Activated CD4-positive, alpha-beta T cell treated with anti-CD3 and anti-CD28 coated beads for 1 hour (primary cell): ENCODE measurements around the gene NRXN3.
"Not testable (repeated sequence)": the region's sequence is repeated elsewhere in the genome, so short reads cannot be mapped to it uniquely, and the experiment has no call there.

Source experiments
- DNase-seq: peaks from one replicate; pipeline ENCODE4 v3.0.0-alpha.2; 2020

The NRXN3 gene

DNA sequence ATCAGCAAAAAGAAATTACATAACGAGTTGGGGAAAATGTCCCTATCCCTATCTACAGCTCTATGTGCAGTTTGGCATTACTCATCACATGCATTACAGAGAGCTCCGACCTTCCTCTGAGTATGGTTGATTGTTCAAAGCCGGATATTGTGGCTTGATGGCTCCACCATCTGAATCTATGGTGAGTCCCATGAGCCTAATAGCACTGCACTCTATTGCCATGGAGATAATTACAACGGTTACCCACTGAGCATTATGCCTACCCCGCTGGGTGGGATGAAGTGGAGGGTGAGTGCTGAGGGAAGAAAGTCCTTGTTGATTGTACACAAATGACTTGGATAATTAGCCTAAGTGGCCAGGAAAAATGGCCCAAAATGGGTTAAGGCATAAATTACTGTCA, 800.5 kb downstream of the NRXN3 start:
- DNase-seq, result no peak

DNA sequence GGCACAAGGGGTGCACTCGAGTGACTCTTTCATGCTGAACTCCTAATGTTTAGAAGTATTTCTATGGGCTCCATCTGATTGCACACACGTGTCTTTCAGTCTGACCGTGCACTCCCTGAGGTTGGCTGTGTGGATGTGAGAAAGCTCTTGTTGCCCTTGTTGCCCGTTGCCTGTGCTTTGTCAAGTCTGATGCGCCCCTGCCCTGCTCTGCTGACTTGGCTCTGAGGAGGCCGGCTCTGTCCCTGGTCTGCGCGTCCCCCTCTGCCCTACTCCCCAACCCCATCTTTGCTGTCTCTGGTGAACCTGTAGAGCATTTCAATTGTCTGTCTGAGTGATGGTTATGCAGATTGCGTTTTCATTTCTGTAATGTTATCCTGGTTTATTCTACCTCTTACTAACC, 802.3 kb downstream of the NRXN3 start:
- DNase-seq, result no peak

- DNase-seq, result no peak
These were observed 804.5 kb downstream of the NRXN3 start for GRCh38 chr14:78974691-78975090.

DNA sequence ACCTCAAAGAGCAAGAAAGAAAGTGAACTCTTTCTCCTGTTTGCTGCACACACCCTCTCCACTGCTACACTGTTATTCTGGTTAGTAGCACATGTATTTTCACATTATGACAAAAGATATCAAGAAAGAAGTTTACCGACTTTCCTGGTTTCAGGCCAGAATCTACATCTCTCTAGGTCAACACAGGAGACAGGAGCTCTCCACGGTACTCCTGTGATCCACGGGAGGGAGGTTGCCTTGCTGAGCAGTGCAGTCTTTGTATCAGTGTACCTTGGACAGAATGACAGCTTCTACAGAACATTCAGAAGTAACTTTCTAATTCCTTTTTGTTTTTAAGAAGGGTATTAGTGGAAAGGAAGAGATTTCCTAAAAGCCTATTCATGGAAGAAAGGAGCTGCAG, 805.6 kb downstream of the NRXN3 start:
- no peak for DNase-seq

GRCh38 chr14:78978896-78979295, 808.7 kb downstream of the NRXN3 start:
- DNase-seq, result no peak

DNA sequence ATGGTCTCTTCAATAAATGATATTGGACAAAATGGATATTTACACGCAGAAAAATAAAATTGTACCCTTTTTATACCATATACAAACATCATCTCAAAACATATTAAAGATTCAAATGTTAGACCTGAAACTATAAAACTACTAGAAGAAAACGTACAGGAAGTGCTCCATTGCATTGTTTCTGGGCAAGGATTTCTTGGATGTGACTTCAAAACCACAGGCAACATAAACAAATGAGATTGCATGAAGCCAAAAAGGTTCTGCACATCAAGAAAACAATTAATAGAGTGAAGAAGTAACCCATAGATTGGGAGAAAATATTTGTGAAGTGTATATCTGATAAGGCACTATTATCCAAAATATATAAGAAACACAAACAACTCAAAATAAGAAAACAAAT, 812.4 kb downstream of the NRXN3 start:
- DNase-seq, result no peak

DNA sequence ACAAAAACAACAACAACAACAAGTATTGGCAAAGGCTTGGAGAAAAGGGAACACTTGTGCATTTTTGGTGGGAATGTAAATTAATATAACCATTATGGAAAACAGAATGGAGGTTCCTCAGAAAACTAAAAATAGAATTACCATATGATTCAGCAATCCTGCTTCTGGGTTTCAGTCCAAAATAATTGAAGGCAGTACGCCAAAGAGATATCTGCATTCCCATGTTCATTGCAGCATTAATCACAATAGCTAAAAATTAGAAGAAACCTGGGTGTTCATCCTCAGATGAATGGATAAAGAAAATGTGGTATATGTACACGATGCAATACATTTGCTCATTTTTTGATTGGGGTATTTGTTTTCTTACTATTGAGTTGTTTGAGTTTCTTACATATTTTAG, 813.0 kb downstream of the NRXN3 start:
- no peak for DNase-seq

DNA sequence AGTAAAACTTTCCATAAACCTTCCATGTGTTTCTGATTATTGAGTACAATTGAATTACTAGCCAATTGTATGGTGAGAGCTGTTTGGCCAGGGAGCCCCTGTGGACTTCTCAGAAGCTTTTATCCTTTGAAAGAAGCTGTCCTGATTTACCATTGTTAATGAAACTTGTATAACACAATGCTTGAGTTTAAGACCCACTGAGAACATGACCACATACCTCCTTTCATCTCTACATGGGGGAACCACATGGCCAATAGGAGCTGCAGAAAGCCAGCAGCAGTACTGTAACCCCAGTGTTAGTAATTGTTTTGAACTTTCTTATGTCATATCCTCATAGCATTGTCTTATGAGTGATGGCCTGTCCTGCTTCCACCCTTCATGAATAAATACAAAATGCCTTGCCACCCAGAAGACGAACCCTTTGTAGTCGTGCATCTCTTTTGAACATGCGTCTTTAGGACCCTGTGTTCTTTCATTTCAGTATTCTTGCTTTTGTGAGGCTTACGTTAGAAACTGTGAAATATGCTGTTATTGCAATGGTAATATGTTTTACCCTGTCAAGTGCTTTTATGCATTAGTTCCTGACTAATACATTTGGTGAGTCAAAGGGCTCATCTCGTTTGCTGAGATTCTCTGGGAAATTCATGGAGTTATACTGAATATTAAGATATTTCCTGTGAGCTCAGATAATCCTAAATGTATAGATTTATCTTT, 815.7 kb downstream of the NRXN3 start:
- no peak for DNase-seq

GRCh38 chr14:78986989-78987388, 816.8 kb downstream of the NRXN3 start:
- no peak for DNase-seq

DNA sequence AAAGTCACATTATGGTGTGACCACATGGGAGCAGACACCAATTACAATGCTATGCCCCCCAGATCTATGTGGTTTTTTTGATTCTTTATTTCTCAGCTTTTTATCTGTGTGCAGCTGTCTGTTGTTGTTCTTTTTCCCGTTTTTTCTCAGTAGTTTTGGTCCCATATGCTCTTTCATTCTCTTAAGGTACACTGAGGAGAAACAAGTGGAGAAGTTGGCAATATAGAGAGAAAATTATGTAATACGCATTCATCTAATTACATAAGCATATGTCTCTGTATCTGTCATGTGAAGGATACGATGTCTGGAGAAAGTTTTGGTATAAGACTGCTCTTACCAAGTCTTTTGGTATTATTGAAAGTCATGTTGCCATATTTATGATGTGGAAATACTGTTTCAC, 819.0 kb downstream of the NRXN3 start:
- no peak for DNase-seq

DNA sequence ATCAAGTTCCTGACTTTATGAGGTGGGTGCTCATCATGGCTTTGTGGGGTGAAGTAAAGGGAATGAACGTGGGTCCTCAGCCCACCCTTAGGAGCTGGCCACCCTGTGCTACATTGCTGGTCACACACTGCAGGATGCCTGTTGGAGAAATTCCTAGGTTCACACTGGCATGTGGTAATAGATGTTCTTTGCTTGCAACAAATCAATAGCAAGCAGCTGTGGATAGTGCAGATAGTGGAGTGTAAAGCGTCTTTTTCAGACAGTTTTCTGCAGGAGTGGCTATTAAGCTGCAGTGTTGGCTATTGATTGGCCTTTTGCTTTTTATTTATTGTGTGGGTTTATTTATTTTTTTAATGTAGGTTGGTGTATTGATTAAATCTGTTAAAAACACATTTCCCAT, 822.7 kb downstream of the NRXN3 start:
- DNase-seq, result no peak

- no peak for DNase-seq
These were observed 827.6 kb downstream of the NRXN3 start for GRCh38 chr14:78997811-78998210.

DNA sequence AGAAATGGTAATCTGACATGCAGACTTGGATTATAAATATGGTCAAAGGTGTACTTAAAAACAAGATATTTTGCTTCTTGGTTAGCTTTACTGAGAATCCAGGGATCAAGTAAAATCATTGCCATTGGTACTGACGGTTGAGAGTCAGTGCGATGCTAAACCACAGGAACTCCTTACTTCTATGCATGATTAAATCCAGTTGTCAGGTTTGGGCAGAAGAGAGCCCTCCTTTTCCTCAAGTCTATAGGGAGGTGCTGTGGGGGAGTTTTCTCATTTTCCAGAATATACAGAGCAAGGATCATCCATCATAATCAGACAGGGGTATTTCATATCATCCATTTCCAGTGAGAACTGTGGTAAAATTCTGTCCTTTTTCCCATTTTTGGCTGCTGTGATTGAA, 839.1 kb downstream of the NRXN3 start:
- DNase-seq, result no peak

GRCh38 chr14:79011091-79011919, 841.1 kb downstream of the NRXN3 start:
- no peak for DNase-seq

- DNase-seq, result no peak
These were observed 841.7 kb downstream of the NRXN3 start for GRCh38 chr14:79011920-79012204.

DNA sequence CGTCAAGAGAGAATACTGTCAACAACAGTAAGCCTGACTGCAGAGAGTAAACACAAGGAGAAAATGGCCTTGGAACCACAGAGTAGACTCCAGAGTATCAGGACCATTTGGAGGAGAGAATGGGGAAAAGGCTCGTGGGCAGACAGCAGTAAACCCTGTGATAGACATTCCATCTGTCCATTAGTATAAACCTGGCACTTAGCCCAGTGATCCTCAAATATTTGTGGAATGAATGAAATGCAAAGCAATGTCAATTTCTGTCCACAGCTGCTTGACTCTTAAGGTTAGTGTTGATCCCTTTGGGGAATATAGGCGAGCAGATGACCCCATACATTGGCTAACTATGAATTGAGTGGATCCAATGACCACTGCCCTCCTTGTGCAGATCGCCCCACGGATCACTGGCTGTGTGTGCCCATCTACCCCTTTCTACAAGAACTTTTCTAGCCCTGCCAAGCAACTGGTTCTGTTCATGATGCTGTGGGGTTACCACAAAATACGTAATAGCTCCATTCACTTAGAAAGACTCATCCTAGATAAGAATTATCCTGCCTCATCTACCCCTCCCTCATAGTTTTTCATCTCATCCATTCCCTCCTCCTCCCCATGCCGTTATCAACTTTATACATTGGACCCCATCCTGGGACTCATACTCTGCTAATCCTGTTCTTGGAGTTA, 846.8 kb downstream of the NRXN3 start:
- no peak for DNase-seq

GRCh38 chr14:79017561-79017960, 847.4 kb downstream of the NRXN3 start:
- no peak for DNase-seq

DNA sequence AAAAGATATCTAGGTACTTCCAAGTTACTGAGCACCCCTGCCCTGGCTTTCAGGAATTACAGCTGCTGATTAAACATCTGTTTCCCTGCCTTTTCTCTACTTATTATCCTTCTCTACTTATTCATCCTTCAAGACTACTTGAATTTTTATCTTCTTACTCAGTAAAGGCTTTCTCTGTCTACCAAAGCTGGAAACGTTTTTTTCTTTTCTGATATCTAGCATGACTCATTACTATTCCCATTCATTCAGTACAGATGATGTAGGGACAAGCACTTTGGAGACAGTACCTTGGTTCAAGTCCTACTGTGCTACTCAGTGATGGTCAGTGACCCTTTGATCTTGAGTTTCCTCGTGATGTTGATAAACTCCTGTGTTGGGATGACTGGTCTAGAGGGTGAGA, 848.7 kb downstream of the NRXN3 start:
- no peak for DNase-seq

DNA sequence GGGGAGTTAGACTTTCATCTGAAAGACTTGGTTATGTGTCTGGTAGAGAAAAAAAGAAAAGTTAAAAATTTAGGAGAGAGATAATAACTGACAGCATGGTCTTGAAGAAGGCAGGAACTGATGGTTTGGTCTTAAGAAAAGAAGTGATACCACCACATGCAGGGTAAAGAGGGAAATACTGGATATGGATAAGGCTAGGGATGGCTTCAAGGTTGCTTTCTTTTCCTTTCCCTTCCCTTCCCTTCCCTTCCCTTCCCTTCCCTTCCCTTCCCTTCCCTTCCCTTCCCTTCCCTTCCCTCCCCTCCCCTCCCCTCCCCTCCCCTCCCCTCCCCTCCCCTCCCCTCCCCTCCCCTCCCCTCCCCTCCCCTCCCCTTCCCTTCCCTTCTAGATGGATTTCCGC, 849.7 kb downstream of the NRXN3 start:
- DNase-seq, result not testable (repeated sequence)

- no peak for DNase-seq
These were observed 851.6 kb downstream of the NRXN3 start for GRCh38 chr14:79021766-79022165.

DNA sequence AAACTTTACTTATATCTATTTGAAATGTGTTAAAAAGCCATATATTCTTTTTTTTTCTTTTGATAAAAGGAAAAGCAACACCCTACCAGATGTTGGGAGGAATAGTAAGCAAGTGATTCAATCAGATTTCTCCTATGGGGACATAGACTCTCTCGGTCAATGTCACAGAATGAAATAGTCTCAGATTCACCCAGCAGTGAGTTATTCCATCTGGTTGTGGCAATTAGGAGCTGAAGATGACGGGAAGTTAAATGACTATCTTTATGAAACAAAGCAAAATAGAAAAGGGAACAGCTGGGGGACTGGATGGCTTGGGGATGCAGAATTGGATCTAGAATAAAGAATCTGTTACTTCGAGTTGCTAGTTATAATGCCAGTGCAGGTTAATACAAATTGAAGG, 857.0 kb downstream of the NRXN3 start:
- no peak for DNase-seq

DNA sequence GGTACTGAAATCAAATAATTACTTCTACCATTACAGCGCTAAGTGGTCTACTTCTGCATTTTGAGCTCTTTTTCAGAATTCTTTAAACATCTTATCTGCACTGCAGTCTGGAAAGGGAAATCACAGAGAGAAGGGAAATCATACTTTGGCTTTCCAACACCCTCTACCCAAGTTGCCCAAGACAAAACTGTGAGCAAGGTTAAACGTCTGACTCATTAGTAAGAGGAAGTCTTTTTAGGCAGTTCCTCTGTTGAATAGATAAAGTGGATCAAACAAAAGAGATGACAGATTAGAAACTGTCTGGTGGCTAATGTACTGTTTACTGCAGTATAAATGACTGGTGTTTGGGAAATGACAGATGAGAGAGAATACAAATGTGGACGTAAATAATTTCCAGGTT, 858.1 kb downstream of the NRXN3 start:
- no peak for DNase-seq

DNA sequence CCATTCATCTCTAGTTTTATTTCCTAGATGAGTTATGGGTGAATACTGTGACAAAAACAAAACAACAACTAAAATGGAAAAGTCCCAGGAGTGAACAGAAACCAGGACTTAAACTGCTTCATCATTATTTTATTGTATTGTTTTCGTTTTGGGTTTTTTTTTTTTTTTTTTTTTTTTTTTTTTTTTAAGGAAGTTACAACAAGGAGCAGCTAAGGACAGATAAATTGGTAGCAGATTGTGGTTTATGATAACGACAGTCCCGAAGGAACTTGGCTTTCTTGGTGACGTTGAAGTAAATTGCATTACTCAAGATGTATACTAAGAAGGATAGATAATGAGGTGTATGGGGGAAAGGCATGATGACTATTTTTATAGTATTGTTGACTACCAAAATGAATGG, 866.3 kb downstream of the NRXN3 start:
- no peak for DNase-seq

DNA sequence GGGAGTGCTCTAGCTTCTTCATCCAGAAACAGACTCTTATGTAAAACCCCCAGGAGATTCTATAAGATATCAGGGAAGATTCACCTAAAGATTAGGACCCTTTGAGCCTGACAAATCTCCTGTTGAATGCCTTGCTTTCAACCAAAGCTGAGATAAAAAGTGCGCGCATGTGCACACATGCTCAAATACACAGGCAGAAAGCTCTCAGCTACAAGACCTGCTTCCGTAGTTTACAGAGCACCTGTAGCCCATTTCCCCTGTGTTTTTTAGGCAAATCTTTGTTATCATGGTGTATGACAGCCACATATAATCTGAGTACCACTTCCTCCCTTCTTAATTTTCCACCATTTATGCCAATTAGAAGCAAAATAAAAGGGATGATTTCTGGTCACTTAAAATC, 866.9 kb downstream of the NRXN3 start:
- no peak for DNase-seq
